HG02981 (cell line): ENCODE measurements around the gene KLHL28.

Source experiments
- ATAC-seq: cut with Tn5 transposase; IDR thresholded peaks from one replicate; pipeline ENCODE4 v1.9.1; 2021; ENCODE audit warnings: mild to moderate bottlenecking, moderate library complexity; ENCODE audit not compliant: unreplicated experiment

Gene KLHL28

DNA sequence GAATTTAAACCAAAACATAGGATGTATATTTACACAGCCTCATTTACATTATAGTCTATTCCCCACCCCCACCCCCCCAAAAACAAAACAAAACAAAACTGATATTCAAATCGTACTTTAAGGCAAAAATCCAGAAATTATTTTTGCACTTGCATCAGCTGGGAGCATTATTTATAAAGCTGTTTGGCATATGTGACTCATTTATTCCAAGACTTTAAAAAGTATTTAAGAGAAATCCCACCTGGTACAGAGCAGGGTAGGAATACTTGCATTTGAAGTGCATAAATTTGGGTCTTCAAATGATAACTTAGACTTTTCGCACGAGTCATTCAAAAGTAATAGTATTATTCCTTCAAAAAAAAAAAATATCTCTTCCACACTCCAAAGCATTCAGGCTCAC is 1.1 kb downstream of the KLHL28 start:
- no peak for ATAC-seq

DNA sequence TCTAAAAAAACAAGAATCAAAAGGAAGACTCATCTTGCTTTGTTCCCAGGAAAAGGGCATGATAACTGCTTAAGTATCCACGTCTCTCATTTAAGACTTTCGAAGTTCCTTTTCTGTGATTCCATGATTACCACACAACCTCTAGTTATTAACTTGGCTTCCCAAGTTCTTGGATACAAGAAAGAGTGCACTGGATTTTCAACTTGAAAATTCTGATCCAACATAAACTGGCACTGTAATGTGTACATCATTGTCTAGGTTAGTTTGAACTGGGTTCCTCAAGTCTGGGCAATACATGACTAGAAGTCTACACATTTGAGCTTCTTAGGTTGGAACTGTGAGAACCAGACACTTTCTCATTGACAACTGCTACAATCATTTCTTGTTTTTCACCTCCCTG is 1.6 kb downstream of the KLHL28 start:
- ATAC-seq: no peak

DNA sequence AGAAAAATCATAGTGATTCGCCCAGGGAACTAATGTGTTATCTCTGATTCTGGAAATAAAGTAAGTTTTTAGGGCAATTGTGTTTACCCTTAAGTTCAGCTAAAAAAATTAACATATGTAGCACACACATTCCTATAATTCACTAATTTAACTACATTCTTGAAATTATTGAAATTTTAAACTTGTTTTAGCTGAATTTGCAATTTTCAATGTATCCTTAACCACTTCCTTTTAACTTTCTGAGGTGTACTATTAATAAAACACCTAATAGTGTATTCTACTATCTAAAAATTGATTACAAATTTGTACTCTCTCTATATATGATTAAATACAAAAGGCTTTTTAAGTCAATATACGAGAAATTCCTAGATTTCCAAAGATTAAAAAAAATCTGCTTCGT is 2.2 kb downstream of the KLHL28 start:
- ATAC-seq: no peak

DNA sequence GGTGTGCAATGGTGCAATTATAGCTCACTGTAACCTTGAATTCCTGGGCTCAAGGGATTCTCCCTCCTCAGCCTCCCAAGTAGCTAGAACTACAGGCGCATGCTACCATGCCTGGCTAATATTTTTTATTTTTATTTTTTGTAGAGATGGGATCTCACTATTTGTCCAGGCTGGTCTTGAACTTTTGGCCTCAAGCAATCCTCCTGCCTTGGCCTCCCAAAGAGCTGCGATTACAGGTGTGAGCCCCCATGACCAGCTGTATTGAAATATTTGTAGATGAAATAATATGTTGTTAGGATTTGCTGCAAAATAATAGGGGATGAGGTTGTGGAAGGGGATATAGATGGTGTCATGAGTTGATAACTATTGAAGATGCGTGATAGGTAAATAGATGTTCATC is 4.9 kb downstream of the KLHL28 start:
- no peak for ATAC-seq

DNA sequence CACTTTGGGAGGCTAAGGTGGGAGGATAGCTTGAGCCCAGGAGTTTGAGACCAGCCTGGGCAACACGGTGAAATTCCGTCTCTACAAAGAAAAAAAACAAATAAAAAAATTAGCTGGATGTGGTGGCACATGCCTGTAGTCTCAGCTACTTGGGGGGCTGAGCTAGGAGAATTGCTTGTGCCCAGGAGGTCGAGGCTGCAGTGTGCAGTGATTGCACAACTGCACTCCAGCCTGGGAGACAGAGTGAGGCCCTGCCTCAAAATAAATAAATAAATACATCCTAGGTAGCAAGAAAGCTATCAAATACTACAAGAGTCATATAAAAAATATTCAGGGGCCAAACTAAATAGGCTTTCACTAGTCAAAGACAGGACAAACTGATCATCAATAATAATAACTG is 6.2 kb downstream of the KLHL28 start:
- ATAC-seq: no peak

DNA sequence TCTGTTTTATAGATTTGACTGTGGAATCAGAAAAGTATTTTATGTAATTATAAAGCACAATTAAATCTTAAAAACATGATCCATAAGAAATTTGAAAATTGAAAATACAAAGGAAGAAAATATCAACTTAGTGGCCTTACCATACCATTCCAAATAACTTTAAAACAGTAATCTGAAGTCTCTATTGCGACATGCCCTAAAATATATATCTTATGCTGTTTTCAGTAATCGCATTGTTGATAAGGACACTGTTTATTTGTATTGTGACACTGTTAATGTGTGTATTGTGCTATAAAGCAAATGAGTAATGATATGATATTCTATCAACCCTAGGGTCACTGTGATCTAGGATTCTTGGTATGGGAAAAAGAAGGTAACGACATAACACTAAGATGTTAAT is 7.0 kb downstream of the KLHL28 start:
- ATAC-seq: no peak

DNA sequence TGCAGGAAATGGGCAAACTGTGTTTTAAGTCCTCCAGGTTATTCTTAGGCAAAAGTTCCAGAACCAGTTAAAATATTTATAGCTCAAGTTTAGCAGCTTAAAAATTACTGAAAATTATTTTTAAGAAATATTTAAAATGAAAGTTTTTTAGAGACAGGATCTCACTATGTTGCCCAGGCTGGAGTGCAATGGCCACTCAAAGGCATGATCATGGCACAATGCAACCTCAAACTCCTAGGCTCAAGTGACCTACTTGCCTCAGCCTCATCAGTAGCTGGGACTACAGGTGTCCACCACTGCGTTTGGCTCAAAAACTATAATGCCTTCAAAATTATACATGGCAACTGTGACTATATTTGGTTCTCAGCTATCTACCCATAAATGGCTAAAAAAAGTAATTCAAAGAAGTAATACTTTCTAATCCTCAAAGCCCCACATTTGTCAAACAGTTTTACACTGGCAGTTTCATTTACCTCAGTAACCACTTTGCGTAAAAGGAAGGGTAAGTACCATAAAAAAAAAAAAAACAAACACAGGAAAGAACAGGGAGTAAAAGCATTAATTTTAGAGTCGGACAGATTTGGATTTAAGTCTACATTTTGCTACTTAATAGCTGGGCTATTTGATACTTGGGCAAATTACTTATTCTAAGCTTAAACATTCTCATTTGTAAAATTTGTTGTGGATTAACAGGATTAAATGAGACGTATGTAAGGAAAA is 9.2 kb downstream of the KLHL28 start:
- ATAC-seq: no peak

DNA sequence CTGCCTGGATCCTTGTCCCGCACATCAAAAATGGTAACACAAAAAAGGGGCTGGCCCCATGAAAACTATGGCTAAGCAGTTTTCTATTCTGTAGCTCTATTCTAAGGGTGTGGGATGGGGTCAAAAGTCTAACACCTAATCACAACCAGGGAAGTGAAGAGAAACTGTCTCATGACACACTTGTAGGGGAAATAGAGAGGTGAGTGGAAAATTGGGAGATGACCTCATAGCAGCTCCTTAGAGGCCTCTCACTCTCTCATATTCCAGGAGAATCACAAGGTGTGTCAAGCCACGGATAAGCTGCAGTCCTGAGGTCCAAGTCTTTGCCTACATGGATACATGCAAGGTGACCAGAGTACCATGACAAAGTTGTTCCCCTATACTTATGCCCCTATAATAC is 10.7 kb downstream of the KLHL28 start:
- no peak for ATAC-seq

DNA sequence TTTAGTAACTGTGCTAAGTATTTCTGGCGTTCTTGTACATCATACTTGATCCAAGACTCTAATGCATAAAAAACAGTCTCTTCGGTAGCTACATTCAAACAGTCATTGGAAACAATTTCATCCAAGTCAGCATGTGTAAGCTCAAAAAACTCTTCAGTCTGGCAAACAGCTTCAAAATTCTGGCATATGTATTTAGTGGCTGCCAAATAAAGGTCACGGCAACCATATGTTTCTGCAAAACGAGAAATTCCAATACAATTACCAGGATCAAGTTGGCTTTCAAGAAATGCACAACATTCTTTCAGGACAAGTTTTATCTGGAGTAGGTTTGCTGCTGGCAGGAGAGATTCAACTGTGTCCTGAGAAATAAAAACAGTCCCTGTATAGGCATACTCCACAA is 16.5 kb downstream of the KLHL28 start:
- no peak for ATAC-seq

DNA sequence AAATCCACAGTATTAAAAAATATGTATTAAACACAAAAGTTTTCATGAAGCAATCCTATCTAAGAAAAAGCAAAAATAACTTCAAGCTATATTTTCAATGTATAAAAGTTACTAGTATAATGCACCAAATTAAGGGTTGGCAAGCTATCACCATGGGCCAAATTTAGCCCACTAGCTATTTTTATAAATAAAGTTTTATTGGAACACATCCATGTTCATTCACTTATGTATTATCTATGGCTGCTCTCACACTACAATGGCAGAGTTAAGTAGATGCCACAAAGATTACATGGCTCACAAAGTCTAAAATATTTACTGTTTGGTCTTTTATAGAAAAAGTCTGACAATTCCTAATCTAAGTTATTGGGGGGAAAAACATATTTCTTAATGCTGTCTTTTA is 17.6 kb downstream of the KLHL28 start:
- no peak for ATAC-seq

DNA sequence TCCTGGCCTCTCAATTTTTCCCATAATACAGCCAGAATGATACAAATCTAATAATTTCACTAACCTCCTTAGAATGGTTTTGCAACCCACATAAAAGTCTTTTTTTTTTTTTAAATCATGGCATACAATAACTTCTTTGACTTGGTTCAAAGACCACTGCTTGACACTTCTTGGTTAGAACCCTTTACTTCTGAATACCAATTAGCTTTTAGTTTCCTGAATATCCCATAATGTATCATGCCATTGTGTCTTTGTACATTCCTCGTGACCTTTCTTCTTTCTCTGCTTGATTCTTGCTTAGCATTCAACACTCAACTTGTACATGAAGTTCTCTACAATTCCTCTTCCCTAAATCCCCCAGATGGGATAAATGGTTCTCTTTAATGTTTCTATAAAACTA is 19.3 kb downstream of the KLHL28 start:
- no peak for ATAC-seq

DNA sequence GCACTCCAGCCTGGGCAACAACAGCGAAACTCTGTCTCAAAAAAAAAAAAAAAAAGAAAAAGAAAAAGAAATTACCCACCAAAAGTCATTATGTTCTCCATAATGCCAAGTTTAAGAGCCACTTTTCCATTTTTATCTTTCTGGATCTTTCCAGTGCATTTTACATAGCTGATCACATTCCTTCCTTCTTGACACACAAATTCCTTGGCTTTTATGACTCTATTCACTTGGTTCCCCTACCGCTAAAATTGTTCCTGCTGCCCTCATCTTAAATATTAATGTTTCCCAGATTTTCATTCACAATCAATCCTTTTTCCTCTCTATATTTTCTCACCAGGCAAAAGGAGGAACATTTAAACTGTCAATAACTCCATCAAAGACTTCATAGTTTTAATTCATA is 20.2 kb downstream of the KLHL28 start:
- no peak for ATAC-seq

DNA sequence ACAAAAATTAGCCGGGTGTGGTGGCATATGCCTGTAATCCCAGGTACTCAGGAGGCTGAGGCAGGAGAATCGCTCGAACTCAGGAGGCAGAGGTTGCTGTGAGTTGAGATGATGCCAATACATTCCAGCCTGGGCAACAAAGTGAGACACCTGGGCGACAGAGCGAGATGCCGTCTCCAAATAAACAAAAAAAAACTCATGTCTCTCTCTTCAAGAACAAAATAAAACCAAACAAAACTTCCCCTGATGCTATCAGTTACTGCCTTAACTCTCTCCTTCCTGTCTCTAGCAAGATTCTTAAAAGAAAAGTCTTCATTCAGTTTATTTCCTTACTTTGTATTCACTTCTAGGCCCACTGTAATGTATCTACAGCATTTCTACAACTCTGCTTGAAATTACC is 20.8 kb downstream of the KLHL28 start:
- ATAC-seq: no peak

DNA sequence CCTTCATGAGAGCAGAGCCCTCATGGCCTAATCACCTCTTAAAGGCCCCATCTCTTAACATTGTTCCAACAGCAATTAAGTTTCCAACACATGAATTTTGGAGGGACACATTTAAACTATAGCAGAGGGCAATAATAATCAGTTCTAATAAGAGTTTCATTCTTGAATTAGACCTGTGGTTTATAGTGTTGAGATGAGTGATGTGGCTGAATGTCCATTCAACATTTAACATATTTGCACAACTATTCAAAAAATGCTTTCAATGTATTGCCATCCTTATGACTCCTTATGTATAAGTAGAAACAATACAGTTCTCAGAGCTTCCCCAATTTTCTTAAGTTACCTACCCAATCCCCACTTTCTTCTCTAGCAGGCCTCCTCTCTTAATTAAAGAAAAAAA is 21.5 kb downstream of the KLHL28 start:
- ATAC-seq: no peak

DNA sequence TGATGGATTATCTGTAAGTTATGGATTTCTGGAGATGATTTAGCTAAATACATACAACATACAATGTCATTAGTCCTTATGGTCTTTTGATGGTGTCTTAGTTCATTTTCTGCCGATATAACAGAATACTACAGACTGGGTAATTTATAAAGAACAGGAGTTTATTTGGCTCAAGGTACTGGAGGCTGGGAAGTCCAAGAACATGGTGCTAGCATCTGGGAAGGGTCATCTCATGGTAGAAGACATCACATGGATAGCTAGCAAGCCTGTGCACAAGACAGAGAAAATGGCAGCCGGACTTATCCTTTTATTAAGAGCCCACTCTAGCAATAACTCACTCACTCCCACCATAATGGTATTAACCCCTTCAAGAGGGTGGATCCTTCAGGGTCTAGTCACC is 24.2 kb downstream of the KLHL28 start:
- no peak for ATAC-seq

DNA sequence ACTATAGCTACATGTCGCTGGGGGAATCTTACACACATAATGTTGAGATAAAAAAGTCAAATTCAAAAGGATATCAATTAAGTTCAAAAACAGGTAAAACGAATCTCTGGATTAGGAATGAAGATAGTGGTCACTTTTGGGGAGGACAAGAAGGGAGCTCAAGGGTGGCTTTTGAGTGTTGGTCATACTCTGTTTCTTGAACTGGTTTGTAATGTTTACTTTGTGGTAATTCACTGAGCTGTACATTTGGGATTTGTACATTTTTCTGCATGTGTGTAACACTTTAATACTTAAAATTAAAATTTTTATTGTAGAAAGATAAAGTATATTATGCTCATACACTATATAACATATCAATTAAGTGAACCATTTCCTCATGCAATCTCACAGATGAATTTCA is 26.6 kb downstream of the KLHL28 start:
- ATAC-seq: no peak

DNA sequence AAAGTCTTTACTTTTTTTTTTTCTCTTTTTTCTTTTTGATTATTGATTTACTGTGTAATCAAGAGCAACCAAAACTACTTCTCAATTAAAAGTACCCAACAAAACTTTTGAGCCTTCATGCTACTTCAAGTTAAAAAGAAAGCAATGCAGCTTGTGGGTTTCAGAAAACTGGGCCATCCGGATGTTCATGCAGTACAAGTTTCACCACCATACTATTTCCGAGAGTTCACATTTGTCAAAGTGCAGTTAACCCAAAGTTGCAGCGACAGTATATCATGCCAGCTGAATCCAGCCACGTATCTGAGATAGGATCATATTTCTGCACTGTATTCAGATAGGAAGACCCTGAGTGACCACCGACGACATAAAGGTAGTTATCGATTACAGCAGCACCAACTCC is 33.0 kb downstream of the KLHL28 start:
- no peak for ATAC-seq

DNA sequence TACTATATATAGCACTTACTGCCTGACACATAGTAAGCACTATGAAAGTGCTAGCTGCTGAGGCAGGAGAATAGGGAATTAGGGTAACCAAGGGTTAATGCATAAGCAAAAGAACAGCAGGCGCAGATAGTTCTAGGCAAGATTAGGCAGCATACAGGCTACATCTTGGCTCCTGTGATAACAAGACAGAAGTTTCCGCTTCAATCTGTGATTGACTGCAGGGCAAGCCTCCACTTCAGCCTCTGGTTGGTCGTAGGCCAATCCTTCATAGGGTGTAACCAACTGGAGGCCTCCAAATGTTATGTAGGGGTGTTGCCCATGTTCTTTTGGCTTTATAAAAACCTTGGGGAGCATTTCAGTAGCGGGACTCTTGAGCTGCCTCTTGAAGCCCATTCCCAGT is 46.9 kb downstream of the KLHL28 start:
- ATAC-seq: no peak

DNA sequence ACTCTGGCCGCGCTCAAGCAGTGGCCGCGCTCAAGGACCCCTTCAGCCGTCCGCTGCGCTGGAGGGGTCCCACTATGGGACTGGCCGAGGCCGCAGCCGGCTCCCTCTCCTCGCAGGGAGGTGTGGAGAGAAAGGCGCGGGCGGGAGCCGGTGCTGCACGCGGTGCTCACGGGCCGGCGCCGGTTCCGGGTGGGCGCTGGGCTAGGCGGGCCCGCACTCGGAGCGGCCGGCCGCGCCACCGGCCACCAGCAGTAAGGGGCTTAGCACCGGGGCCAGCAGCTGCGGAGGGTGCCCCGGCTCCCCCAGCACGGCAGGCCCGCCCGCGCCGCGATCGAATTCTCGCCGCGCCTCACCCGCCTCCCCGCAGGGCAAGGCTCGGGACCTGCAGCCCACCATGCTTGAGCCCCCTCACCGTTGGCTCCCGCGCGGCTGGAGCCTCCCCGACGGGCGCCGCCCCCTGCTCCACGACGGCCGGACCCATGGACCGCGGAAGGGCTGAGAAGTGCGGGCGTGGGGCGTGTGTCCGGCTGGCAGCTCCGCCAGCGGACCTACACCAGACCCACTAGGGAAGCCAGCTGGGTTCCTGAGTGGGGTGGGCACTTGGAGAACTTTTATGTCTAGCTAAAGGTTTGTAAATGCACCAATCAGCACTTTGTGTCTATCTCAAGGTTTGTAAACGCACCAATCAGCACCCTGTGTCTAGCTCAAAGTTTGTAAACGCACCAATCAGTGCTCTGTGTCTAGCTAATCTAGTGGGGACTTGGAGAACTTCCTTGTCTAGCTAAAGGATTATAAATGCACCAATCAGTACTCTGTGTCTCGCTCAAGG is 49.5 kb downstream of the KLHL28 start:
- no peak for ATAC-seq

DNA sequence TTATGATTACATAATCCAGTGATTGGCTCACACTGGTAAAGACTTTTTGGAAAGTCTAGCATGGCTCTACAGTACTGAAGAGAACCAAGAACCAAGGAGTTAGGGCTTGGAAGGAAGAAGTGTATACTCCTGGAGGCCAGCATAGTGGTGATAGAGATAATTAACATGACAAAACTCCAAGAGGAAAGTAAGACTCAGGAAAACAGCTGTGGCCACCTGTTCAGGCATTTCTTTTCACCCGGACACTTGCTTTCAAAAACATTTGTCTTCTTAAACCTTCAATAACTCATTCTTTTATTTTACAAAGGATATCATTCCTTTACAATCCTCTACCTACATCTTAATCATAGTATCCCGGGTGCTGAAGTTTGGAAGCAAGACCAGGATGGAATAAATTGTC is 50.9 kb downstream of the KLHL28 start:
- no peak for ATAC-seq

DNA sequence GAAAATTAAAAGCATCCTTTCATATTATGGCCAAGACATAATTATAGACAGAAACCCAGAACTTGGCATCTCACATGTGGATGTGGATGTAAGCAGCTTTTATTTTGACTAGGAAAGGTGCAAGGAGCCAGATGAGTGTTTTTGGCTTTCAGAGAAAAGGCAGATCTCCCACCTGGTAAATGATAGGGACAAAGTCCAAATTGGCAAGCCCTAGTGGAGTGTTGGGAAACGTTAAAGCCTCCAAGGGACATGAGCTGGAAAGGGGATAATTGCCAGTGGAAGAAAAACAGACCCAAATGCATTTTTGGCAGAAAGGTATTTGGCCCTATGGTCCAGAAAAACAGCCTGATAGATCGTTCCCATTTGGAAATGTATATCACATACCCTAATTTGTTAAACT is 60.1 kb downstream of the KLHL28 start:
- ATAC-seq: no peak

DNA sequence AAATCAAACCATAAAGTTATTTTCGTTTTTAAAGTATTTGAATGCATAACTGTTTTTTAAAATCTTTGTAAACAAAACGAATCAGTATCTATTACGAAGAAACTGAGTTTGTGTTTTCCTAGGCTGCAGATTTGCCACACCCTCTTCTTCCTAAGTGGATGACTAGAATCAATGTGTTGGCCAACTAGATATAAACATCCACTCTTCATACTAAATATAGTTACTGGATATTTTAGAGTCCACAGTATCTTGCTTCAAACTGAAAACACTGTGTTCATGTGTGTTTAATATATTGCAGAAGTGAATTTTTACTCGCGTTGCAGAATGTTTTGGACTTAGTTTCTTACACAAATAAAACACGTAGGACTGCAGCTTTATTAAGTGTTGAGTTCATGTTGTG is 63.2 kb downstream of the KLHL28 start:
- ATAC-seq: no peak

DNA sequence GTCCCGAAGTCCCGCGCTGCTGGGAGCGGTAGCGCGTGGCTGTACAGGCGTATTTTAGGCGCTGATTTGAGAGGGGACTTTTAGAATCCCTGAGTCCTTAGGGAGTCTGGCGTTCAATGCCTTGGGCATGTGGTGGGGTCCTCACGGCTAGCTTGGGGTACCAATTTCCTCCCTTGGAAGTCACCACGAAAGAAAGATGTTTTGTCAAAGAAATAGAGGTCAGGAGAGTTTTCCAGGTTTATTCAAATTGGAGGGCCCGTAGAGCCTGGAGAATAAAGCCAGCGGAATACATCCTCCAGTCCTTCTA is 63.9 kb downstream of the KLHL28 start:
- no peak for ATAC-seq
